Ovary (tissue), 9 donors: ENCODE measurements around the gene SLC13A4. TPM values are rescaled to one million over a fixed set of nuclear protein-coding genes. Genes with fewer than 3 reads are reported as not detected.

Source experiments
- DNase-seq, 5 donors: peaks; one replicate each; pipeline ENCODE4 v3.0.0-alpha.2; 2019 to 2020
- H3K27ac ChIP-seq, 2 donors: fragments of 200-600 bp; one replicate each; pipeline versions ENCODE4 v1.5.1 to v1.8.0; 2019 to 2022
- H3K27me3 ChIP-seq: fragments of 200-600 bp; one replicate; pipeline ENCODE4 v1.8.0; 2022
- H3K36me3 ChIP-seq: fragments of 200-600 bp; sonication (generic); one replicate; pipeline ENCODE4 v1.5.1; 2019
- H3K4me1 ChIP-seq: one replicate; pipeline ENCODE4 v1.8.1; 2013; ENCODE audit warnings: mild to moderate bottlenecking, moderate library complexity; ENCODE audit not compliant: insufficient read depth
- H3K4me3 ChIP-seq: fragments of 200-600 bp; sonication (generic); one replicate; pipeline ENCODE4 v1.5.1; 2017
- H3K9me3 ChIP-seq, 2 donors: fragments of 200-600 bp in 1 of 2; sonication (generic) in 1 of 2; one replicate each; pipeline versions ENCODE4 v1.5.1 to v1.8.1; 2013 to 2019; ENCODE audit warnings: mild to moderate bottlenecking in 1 of 2, moderate library complexity in 1 of 2
- CTCF ChIP-seq, 3 donors: fragments of 450-650 bp in 2 of 3; fragments of 200-600 bp in 1 of 3; IDR thresholded peaks; one replicate each; pipeline versions ENCODE4 v1.5.1 to v1.8.0; 2016 to 2022; ENCODE audit warnings: antibody characterized with exemption in 3 of 3, mild to moderate bottlenecking in 1 of 3
- EP300 ChIP-seq: sonication (generic); formaldehyde crosslinking; IDR thresholded peaks from one replicate; pipeline ENCODE4 v1.6.1; 2017; ENCODE audit warnings: antibody characterized with exemption
- POLR2A ChIP-seq: fragments of 450-650 bp; IDR thresholded peaks from one replicate; pipeline ENCODE4 v1.6.1; 2017; ENCODE audit warnings: antibody characterized with exemption, mild to moderate bottlenecking, moderate library complexity
- WGBS, 3 donors: extraction: QIAGEN DNeasy Blood & Tissue Kit in 1 of 3; methylation state at CpG; one replicate each; pipeline versions ENCODE4 v1.1.5 to v1.1.7; 2013 to 2017; 5-methylcytosine and 5-hydroxymethylcytosine counted together
- intact Hi-C, 4 donors: fragments of 100-400 bp; cut with DNase I; formaldehyde crosslinking; loops; one replicate each; pipeline versions ENCODE4 v1.11.0 to v1.15.1; 2022 to 2023
- polyA plus RNA-seq, 2 donors: library from polyadenylated mRNA; stranded (reverse); fragments of 200-250 nt in 1 of 2; fragments of 350-450 nt in 1 of 2; fragmentation: Illumina TruSeq in 1 of 2; extraction: RNeasy Lipid Tissue Mini Kit (QIAGEN cat#74804) in 1 of 2; gene quantifications; one replicate each; pipeline ENCODE4 v1.2.3, GENCODE V29; 2013 to 2014
- total RNA-seq, 7 donors: library from RNA; depleted of rRNA in 2 of 7; stranded (reverse); fragments of >200 nt in 2 of 7; fragmentation: NEBNext Ultra II Directional in 3 of 7; extraction: Animal tissue kit (Norgen Biotek cat#: 25700) in 3 of 7; gene quantifications; one replicate each; pipeline versions ENCODE4 v1.1.0 to v1.2.4, GENCODE V29; 2016 to 2023
- donor health status: DM: no; HTN: no; CAD: no; lungs with moderate emphysema.
- donor health status: DM: no; HTN: no; CAD: no.
- donor health status: Bipolar disorder and iron deficiency.
- donor health status: DM: yes; HTN: yes; CAD: no.
- donor health status: DM: no; HTN: no; CAD: no.
- donor health status: DM: yes; HTN: yes; CAD: no.

SLC13A4 gene
- total and polyA plus RNA-seq, 9 donors: 0.07 to 0.57 (median 0.18) TPM; not detected in 6

GRCh38 chr7:135729230-135729629 is 1.2 kb upstream of the SLC13A4 start:
- H3K9me3 ChIP-seq: no peaks in the 10 kb centered on the region
- H3K27me3 ChIP-seq: no peaks in the 10 kb centered on the region
- TF ChIP-seq POLR2A (no peak), EP300 (no peak), CTCF (IDR thresholded peaks at IDR 0.05) (no peak)
- no peaks in the 10 kb centered on the region for H3K4me1 ChIP-seq
- no peak overlapping the region for H3K27ac ChIP-seq
- no peak overlapping the region for H3K4me3 ChIP-seq
- 72 to 79% (median 77%) methylated on average over 5 of the region's 5 CpGs for WGBS, 3 donors
- intact Hi-C loops: no loop called here
- DNase-seq: no peak
- no peaks in the 10 kb centered on the region for H3K36me3 ChIP-seq

- Histone ChIP-seq H3K4me1 (no peaks in the 10 kb centered on the region), H3K9me3 (no peaks in the 10 kb centered on the region), H3K36me3 (no peaks in the 10 kb centered on the region), H3K27ac (no peak overlapping the region), H3K4me3 (no peak overlapping the region), H3K27me3 (no peaks in the 10 kb centered on the region)
- WGBS, 3 donors: 92 to 95% (median 92%) methylated on average over 30 of the region's 30 CpGs
- no peak for TF ChIP-seq EP300
- no peak for TF ChIP-seq POLR2A
- TF ChIP-seq CTCF (IDR thresholded peaks at IDR 0.05): no peak
- intact Hi-C loops: no loop called here
- no peak for DNase-seq
Observed at GRCh38 chr7:135726911-135727673, 894 bp downstream of the SLC13A4 start.

GRCh38 chr7:135726276-135726788 is 1.7 kb downstream of the SLC13A4 start:
- Histone ChIP-seq H3K27ac (no peak overlapping the region), H3K4me1 (no peaks in the 10 kb centered on the region), H3K4me3 (no peak overlapping the region), H3K36me3 (no peaks in the 10 kb centered on the region), H3K27me3 (no peaks in the 10 kb centered on the region), H3K9me3 (no peaks in the 10 kb centered on the region)
- intact Hi-C loops: no loop called here
- DNase-seq: no peak
- no peak for TF ChIP-seq CTCF (IDR thresholded peaks at IDR 0.05)
- no peak for TF ChIP-seq POLR2A
- TF ChIP-seq EP300: no peak
- WGBS, 3 donors: 44 to 65% (median 53%) methylated on average over 5 of the region's 5 CpGs

GRCh38 chr7:135723411-135723810 is 4.6 kb downstream of the SLC13A4 start:
- DNase-seq: no peak
- 84 to 91% (median 85%) methylated on average over 7 of the region's 7 CpGs for WGBS, 3 donors
- TF ChIP-seq POLR2A (no peak), EP300 (no peak), CTCF (IDR thresholded peaks at IDR 0.05) (no peak)
- H3K4me1 ChIP-seq: no peaks in the 10 kb centered on the region
- no peaks in the 10 kb centered on the region for H3K27me3 ChIP-seq
- no peaks in the 10 kb centered on the region for H3K36me3 ChIP-seq
- H3K4me3 ChIP-seq: no peak overlapping the region
- intact Hi-C loops: no loop called here
- no peak overlapping the region for H3K27ac ChIP-seq
- no peaks in the 10 kb centered on the region for H3K9me3 ChIP-seq
